Colonic mucosa (tissue), 4 donors: ENCODE results near the gene SCGB1A1. TPM values are rescaled to one million over a fixed set of nuclear protein-coding genes. Genes with fewer than 3 reads are reported as not detected.

Experiments
- DNase-seq: peaks from one replicate; pipeline ENCODE4 v3.0.0-alpha.2; 2020
- H3K27ac ChIP-seq: fragments of 200-600 bp; one replicate; pipeline ENCODE4 v1.8.0; 2021
- H3K27me3 ChIP-seq: fragments of 200-600 bp; one replicate; pipeline ENCODE4 v1.8.0; 2021
- H3K36me3 ChIP-seq: fragments of 200-600 bp; one replicate; pipeline ENCODE4 v1.8.0; 2021
- H3K4me1 ChIP-seq: fragments of 200-600 bp; one replicate; pipeline ENCODE4 v1.8.0; 2021; ENCODE audit warnings: mild to moderate bottlenecking
- H3K4me3 ChIP-seq: fragments of 200-600 bp; one replicate; pipeline ENCODE4 v1.8.0; 2021
- H3K9ac ChIP-seq, 2 donors: one replicate each; pipeline ENCODE4 v1.7.0; 2013; ENCODE audit warnings: control low read depth in 2 of 2, low read depth in 2 of 2, low read length in 2 of 2
- H3K9me3 ChIP-seq: fragments of 200-600 bp; one replicate; pipeline ENCODE4 v1.8.0; 2021
- CTCF ChIP-seq: fragments of 200-600 bp; IDR thresholded peaks from one replicate; pipeline ENCODE4 v1.8.0; 2022; ENCODE audit warnings: antibody characterized with exemption, mild to moderate bottlenecking
- intact Hi-C: fragments of 100-400 bp; cut with DNase I; formaldehyde crosslinking; loops from one replicate; pipeline ENCODE4 v1.14.1; 2022
- total RNA-seq, 2 donors: library from RNA; stranded (reverse); fragmentation: NEBNext Ultra II Directional in 1 of 2; extraction: Animal tissue kit (Norgen Biotek cat#: 25700) in 1 of 2; gene quantifications; one replicate each; pipeline ENCODE4 v1.2.1, GENCODE V29; 2021
- donor health status: healthy.
- donor health status: DM: no; HTN: no; CAD: no.
- donor health status: DM: no; HTN: no; CAD: no.

The SCGB1A1 gene
- total RNA-seq, 2 donors from 2014 or later: 2.3 TPM; not detected in 1

DNA sequence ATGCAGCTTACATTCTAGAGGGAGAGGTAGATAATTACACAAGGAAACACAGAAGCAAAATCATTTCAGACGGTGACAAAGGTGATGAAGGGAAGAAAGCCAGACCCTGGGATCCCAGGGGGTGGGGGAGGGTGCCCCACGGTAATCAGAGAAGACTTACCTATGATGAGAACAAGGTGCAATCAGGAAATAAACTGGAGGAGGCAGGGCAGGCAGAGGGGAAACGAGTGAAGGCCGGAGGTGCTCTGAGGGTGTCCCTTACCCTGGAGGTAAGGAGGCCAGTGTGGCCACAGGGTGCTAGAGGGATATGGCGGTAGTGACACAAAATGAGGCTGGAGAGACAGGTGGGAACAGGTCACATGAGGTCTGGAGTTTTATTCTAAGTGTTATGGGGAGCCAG is 13.9 kb upstream of the SCGB1A1 start:
- no peaks in the 10 kb centered on the region for H3K36me3 ChIP-seq
- no peak overlapping the region for H3K4me3 ChIP-seq
- no peak overlapping the region for H3K9ac ChIP-seq
- TF ChIP-seq CTCF: no peak
- intact Hi-C loops: loop anchor here (5.0 kb wide), 1 partner anchor 152 kb away; no protein-coding TSS in a partner anchor
- H3K9me3 ChIP-seq: no peaks in the 10 kb centered on the region
- H3K27ac ChIP-seq: no peak overlapping the region
- H3K4me1 ChIP-seq: no peaks in the 10 kb centered on the region
- no peak for DNase-seq
- H3K27me3 ChIP-seq: no peaks in the 10 kb centered on the region

DNA sequence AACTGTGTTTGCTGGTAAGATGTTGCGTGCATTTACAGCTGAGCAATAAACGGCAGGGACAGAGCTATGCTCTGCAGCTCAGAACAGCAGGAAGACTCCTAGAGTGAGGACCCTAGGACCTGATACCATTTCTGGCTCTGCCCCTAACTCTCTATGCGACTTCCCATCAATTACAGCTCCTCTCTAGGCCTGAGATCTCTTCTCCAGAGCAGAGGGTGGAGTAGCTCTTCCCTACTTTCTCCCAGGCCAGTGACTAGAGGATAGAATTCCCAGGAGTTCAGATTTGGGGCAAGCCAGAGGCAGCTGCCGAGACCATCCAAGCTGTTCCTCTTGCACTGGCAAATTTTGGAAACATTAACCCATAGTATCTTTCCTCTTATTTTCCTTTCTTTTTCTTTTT is 12.8 kb upstream of the SCGB1A1 start:
- no peak for DNase-seq
- Histone ChIP-seq H3K9ac (no peak overlapping the region), H3K27me3 (no peaks in the 10 kb centered on the region), H3K27ac (no peak overlapping the region), H3K4me1 (no peaks in the 10 kb centered on the region), H3K36me3 (no peaks in the 10 kb centered on the region), H3K4me3 (no peak overlapping the region), H3K9me3 (no peaks in the 10 kb centered on the region)
- no peak for TF ChIP-seq CTCF
- intact Hi-C loops: no loop called here

GRCh38 chr11:62409831-62410230 is 9.0 kb upstream of the SCGB1A1 start:
- no peaks in the 10 kb centered on the region for H3K36me3 ChIP-seq
- H3K27ac ChIP-seq: no peak overlapping the region
- intact Hi-C loops: no loop called here
- H3K27me3 ChIP-seq: no peaks in the 10 kb centered on the region
- DNase-seq: no peak
- no peaks in the 10 kb centered on the region for H3K4me1 ChIP-seq
- H3K4me3 ChIP-seq: no peak overlapping the region
- H3K9me3 ChIP-seq: no peaks in the 10 kb centered on the region
- H3K9ac ChIP-seq: no peak overlapping the region
- TF ChIP-seq CTCF: no peak

GRCh38 chr11:62410972-62411371 is 7.9 kb upstream of the SCGB1A1 start:
- TF ChIP-seq CTCF: no peak
- Histone ChIP-seq H3K27ac (no peak overlapping the region), H3K9ac (no peak overlapping the region), H3K36me3 (no peaks in the 10 kb centered on the region), H3K4me3 (no peak overlapping the region), H3K9me3 (no peaks in the 10 kb centered on the region), H3K27me3 (no peaks in the 10 kb centered on the region), H3K4me1 (no peaks in the 10 kb centered on the region)
- intact Hi-C loops: no loop called here
- no peak for DNase-seq

GRCh38 chr11:62411524-62411923 is 7.3 kb upstream of the SCGB1A1 start:
- no peaks in the 10 kb centered on the region for H3K36me3 ChIP-seq
- intact Hi-C loops: no loop called here
- no peak overlapping the region for H3K9ac ChIP-seq
- H3K27me3 ChIP-seq: no peaks in the 10 kb centered on the region
- TF ChIP-seq CTCF: no peak
- no peak for DNase-seq
- no peaks in the 10 kb centered on the region for H3K9me3 ChIP-seq
- H3K27ac ChIP-seq: no peak overlapping the region
- H3K4me3 ChIP-seq: no peak overlapping the region
- H3K4me1 ChIP-seq: no peaks in the 10 kb centered on the region
